Dendritic cell treated with granulocyte-macrophage colony-stimulating factor and Interleukin-4, amounts not matched to agents 40 ng/mL and 50 ng/mL, for 4 days (primary cell): ENCODE measurements around the gene SFSWAP.
"Not testable (repeated sequence)": the region's sequence is repeated elsewhere in the genome, so short reads cannot be mapped to it uniquely, and the experiment has no call there.

Experiments
- H3K27ac Mint-ChIP-seq: one replicate; pipeline ENCODE4 v1.8.0; 2022; ENCODE audit warnings: mild to moderate bottlenecking, mixed read lengths
- H3K27me3 Mint-ChIP-seq: one replicate; pipeline ENCODE4 v1.8.0; 2022; ENCODE audit warnings: mild to moderate bottlenecking, mixed read lengths
- H3K36me3 Mint-ChIP-seq: one replicate; pipeline ENCODE4 v1.8.0; 2022; ENCODE audit warnings: low read depth, mixed read lengths
- H3K4me1 Mint-ChIP-seq: one replicate; pipeline ENCODE4 v1.8.0; 2022; ENCODE audit warnings: low read depth, mixed read lengths
- H3K4me3 Mint-ChIP-seq: one replicate; pipeline ENCODE4 v1.8.0; 2022; ENCODE audit warnings: mild to moderate bottlenecking, moderate library complexity, mixed read lengths
- H3K9me3 Mint-ChIP-seq: one replicate; pipeline ENCODE4 v1.8.0; 2022; ENCODE audit warnings: mixed read lengths
- intact Hi-C: fragments of 100-400 bp; cut with micrococcal nuclease; formaldehyde crosslinking; loops from one replicate; pipeline ENCODE4 v1.15.0; 2022

The SFSWAP gene

GRCh38 chr12:131674373-131674772, 36.5 kb upstream of the SFSWAP start:
- Mint-ChIP-seq H3K9me3 (peaks cover 10% of the 10 kb centered on the region), H3K27ac (no peak overlapping the region), H3K36me3 (no peaks in the 10 kb centered on the region), H3K27me3 (peaks cover 24% of the 10 kb centered on the region), H3K4me1 (peaks cover 20% of the 10 kb centered on the region), H3K4me3 (no peak overlapping the region)
- intact Hi-C loops, result no loop called here

GRCh38 chr12:131675126-131676080, 35.5 kb upstream of the SFSWAP start:
- intact Hi-C loops, result no loop called here
- Mint-ChIP-seq H3K27me3 (peaks cover 20% of the 10 kb centered on the region), H3K9me3 (peaks cover 10% of the 10 kb centered on the region), H3K36me3 (no peaks in the 10 kb centered on the region), H3K4me1 (peaks cover 20% of the 10 kb centered on the region), H3K4me3 (no peak overlapping the region), H3K27ac (no peak overlapping the region)

- Mint-ChIP-seq H3K36me3 (no peaks in the 10 kb centered on the region), H3K27me3 (peaks cover 26% of the 10 kb centered on the region), H3K9me3 (peaks cover 10% of the 10 kb centered on the region), H3K4me3 (no peak overlapping the region), H3K27ac (no peak overlapping the region), H3K4me1 (peaks cover 20% of the 10 kb centered on the region)
- intact Hi-C loops, result no loop called here
Measured at GRCh38 chr12:131676544-131676943, 34.3 kb upstream of the SFSWAP start.

GRCh38 chr12:131677067-131677466, 33.8 kb upstream of the SFSWAP start:
- H3K9me3 Mint-ChIP-seq, H3K4me3 Mint-ChIP-seq, H3K27ac Mint-ChIP-seq, intact Hi-C loops, H3K36me3 Mint-ChIP-seq: not testable (repeated sequence)
- H3K27me3 Mint-ChIP-seq, result peaks cover 31% of the 10 kb centered on the region
- H3K4me1 Mint-ChIP-seq, result peaks cover 23% of the 10 kb centered on the region

- no peak overlapping the region for H3K27ac Mint-ChIP-seq
- intact Hi-C loops, result no loop called here
- peaks cover 24% of the 10 kb centered on the region for H3K4me1 Mint-ChIP-seq
- no peak overlapping the region for H3K4me3 Mint-ChIP-seq
- peaks cover 10% of the 10 kb centered on the region for H3K9me3 Mint-ChIP-seq
- no peaks in the 10 kb centered on the region for H3K36me3 Mint-ChIP-seq
- H3K27me3 Mint-ChIP-seq, result peaks cover 31% of the 10 kb centered on the region
Measured at GRCh38 chr12:131677699-131678098, 33.2 kb upstream of the SFSWAP start.

GRCh38 chr12:131678389-131679181, 32.3 kb upstream of the SFSWAP start:
- H3K9me3 Mint-ChIP-seq, intact Hi-C loops, H3K4me3 Mint-ChIP-seq, H3K27ac Mint-ChIP-seq, H3K36me3 Mint-ChIP-seq: not testable (repeated sequence)
- Mint-ChIP-seq H3K4me1 (peaks cover 18% of the 10 kb centered on the region), H3K27me3 (peaks cover 35% of the 10 kb centered on the region)

- intact Hi-C loops, H3K27ac Mint-ChIP-seq, H3K9me3 Mint-ChIP-seq, H3K36me3 Mint-ChIP-seq, H3K4me3 Mint-ChIP-seq: not testable (repeated sequence)
- Mint-ChIP-seq H3K27me3 (peaks cover 35% of the 10 kb centered on the region), H3K4me1 (peaks cover 12% of the 10 kb centered on the region)
Measured at GRCh38 chr12:131679186-131679585, 31.7 kb upstream of the SFSWAP start.

GRCh38 chr12:131679816-131680215, 31.1 kb upstream of the SFSWAP start:
- H3K4me3 Mint-ChIP-seq, H3K9me3 Mint-ChIP-seq, H3K27ac Mint-ChIP-seq, H3K36me3 Mint-ChIP-seq, intact Hi-C loops: not testable (repeated sequence)
- peaks cover 11% of the 10 kb centered on the region for H3K4me1 Mint-ChIP-seq
- peaks cover 34% of the 10 kb centered on the region for H3K27me3 Mint-ChIP-seq

- Mint-ChIP-seq H3K27ac (peak overlapping the region; percentile 17), H3K4me1 (peaks cover 11% of the 10 kb centered on the region), H3K27me3 (peaks cover 29% of the 10 kb centered on the region)
- H3K4me3 Mint-ChIP-seq, intact Hi-C loops, H3K36me3 Mint-ChIP-seq, H3K9me3 Mint-ChIP-seq: not testable (repeated sequence)
Measured at GRCh38 chr12:131680392-131681256, 30.3 kb upstream of the SFSWAP start.

GRCh38 chr12:131681257-131681620, 29.7 kb upstream of the SFSWAP start:
- no peak overlapping the region for H3K4me3 Mint-ChIP-seq
- H3K4me1 Mint-ChIP-seq, result peaks cover 11% of the 10 kb centered on the region
- no peaks in the 10 kb centered on the region for H3K9me3 Mint-ChIP-seq
- H3K27ac Mint-ChIP-seq, result peak overlapping the region; percentile 17
- H3K36me3 Mint-ChIP-seq, result no peaks in the 10 kb centered on the region
- H3K27me3 Mint-ChIP-seq, result peaks cover 25% of the 10 kb centered on the region
- intact Hi-C loops, result no loop called here

GRCh38 chr12:131681746-131682509, 29.0 kb upstream of the SFSWAP start:
- Mint-ChIP-seq H3K4me1 (peaks cover 11% of the 10 kb centered on the region), H3K27me3 (peaks cover 25% of the 10 kb centered on the region)
- intact Hi-C loops, H3K9me3 Mint-ChIP-seq, H3K27ac Mint-ChIP-seq, H3K36me3 Mint-ChIP-seq, H3K4me3 Mint-ChIP-seq: not testable (repeated sequence)

- Mint-ChIP-seq H3K9me3 (no peaks in the 10 kb centered on the region), H3K4me1 (peaks cover 11% of the 10 kb centered on the region), H3K4me3 (no peak overlapping the region), H3K27ac (no peak overlapping the region), H3K27me3 (peaks cover 25% of the 10 kb centered on the region), H3K36me3 (no peaks in the 10 kb centered on the region)
- intact Hi-C loops, result no loop called here
Measured at GRCh38 chr12:131682510-131682895, 28.4 kb upstream of the SFSWAP start.
